Upper lobe of left lung (tissue), 4 donors: ENCODE data around the gene RMDN2.

Experiments
- CTCF ChIP-seq, 6 experiments: fragments of 450-650 bp in 4 of 6; fragments of 200-600 bp in 2 of 6; sonication (generic) in 2 of 6; IDR thresholded peaks; one replicate each; pipeline ENCODE4 v1.5.1; 2016 to 2019; ENCODE audit warnings: antibody characterized with exemption in 6 of 6
- EP300 ChIP-seq, 4 donors: sonication (generic); formaldehyde crosslinking; IDR thresholded peaks; one replicate each; pipeline ENCODE4 v1.5.1; 2017; ENCODE audit warnings: antibody characterized with exemption in 4 of 4, control low read depth in 2 of 4
- POLR2A ChIP-seq, 4 donors: fragments of 450-650 bp; IDR thresholded peaks; one replicate each; pipeline ENCODE4 v1.5.1; 2016 to 2017; ENCODE audit warnings: antibody characterized with exemption in 4 of 4, mild to moderate bottlenecking in 2 of 4
- POLR2AphosphoS5 ChIP-seq, 2 donors: sonication (generic); formaldehyde crosslinking; IDR thresholded peaks; one replicate each; pipeline ENCODE4 v1.5.1; 2017; ENCODE audit warnings: antibody characterized with exemption in 2 of 2

DNA sequence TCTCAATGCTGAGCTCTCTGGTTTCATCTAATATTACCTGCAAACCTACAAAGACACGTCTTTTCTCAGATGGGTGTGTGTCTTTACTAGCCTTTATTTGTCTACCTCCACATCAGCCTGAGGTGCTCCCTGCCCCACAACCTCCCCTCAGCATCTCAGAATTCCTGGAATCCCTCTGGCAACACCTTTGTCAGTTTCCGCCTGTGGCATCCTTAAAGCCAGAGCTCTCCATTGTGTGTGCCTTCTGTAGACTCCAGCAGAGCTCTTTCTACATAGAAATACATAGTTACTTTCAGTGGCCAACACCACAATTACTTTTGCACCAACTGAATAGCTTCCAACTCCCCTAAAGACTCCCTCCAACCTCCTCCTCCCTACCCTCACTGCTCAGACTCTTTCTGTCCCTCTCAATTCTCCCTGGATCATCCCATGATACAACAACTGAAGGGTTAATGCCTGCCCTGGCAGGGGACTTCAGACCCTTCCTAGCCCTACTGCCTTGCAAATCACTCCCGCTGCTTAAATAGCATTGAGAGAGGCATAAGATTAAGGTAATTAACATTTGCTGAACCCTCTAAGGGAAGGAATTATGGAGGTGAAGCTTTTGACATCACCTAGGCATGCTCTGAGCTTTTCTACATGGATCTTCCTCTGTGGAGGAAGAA, 39.6 kb upstream of the RMDN2 start:
- TF ChIP-seq EP300 (IDR thresholded peaks at IDR 0.05) (no peak), POLR2A (IDR thresholded peaks at IDR 0.05) (no peak), CTCF (IDR thresholded peaks at IDR 0.05) (no peak), POLR2AphosphoS5 (IDR thresholded peaks at IDR 0.05) (no peak)
